ENCODE results near the gene ZFC3H1. TPM values are rescaled to one million over a fixed set of nuclear protein-coding genes. Genes with fewer than 3 reads are reported as not detected.
A peak's percentile ranks its signal among the peaks of the same experiment; 100 is the strongest.

The ZFC3H1 gene
- total and polyA plus RNA-seq, 2 of the 13 experiments (the other 11 are each of a cell fraction or from before 2014, with no cell fraction given), result 17.1 to 38.3 TPM

DNA sequence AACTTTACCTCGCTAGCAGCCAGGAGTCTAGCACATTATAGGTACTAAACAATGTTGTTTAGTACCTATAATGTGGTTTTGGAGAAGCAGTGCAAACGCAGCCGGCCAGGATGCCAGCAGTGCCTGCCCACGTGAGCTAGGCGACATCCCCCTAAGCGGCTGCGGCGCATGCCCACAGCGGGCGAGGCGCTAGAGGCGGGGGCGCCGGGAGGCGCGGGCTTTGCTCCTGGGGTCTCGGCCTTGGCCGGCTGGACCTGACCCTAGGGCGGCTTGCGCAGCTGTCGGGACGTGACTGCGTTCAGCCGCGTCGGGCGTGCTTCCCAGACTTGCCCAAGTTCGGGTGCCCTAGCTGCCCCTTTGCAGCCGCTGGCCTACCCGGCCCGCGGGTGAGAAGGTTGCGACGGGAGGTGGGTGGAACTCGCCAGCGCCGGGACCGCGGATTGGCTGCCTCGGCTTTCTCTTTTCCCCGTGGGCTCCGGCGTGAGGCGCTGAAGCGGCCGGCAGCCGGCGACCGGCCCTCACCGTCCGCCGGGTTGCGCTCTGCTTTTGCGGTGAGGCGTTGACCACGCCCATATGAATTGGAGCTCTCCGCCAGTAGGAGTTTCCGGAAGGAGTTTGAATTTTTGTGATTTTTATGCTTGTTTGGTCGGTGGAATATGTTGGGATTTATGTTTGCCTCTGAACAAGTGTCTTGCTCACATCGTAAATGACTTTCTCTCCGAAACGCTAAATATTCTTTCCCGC is 22.4 kb upstream of the ZFC3H1 start, which contains the start of gene TMEM19 (continued):
- TF ChIP-seq ZNF879 (CRISPR knock-in tag; IDR thresholded peaks at IDR 0.05) (no peak; the same call in 1 of the 2 replicates), ZNF30 (CRISPR knock-in tag; IDR thresholded peaks at IDR 0.05) (no peak), TRIM24 (CRISPR knock-in tag; IDR thresholded peaks at IDR 0.05) (no peak), RFXAP (CRISPR knock-in tag; IDR thresholded peaks at IDR 0.05; ENCODE audit: borderline replicate concordance) (0 out of 2 replicates have a peak, but pooled peaks have one; percentile 42), ZNF124 (CRISPR knock-in tag; IDR thresholded peaks at IDR 0.05) (peak; percentile 89; the same call in 1 of the 2 replicates), CENPT (CRISPR knock-in tag; IDR thresholded peaks at IDR 0.05; ENCODE audit: low read depth) (no peak), ZSCAN20 (CRISPR knock-in tag; IDR thresholded peaks at IDR 0.05; ENCODE audit: borderline replicate concordance) (no peak; the same call in 1 of the 2 replicates), DNMT1 (CRISPR knock-in tag; IDR thresholded peaks at IDR 0.05) (peak; percentile 81; the same call in 1 of the 2 replicates), ZFP36 (IDR thresholded peaks at IDR 0.05; ENCODE audit: borderline replicate concordance, low read depth, low read length, partially characterized antibody) (no peak), SMAD3 (CRISPR knock-in tag; IDR thresholded peaks at IDR 0.05) (peak; percentile 52), ZNF878 (CRISPR knock-in tag; IDR thresholded peaks at IDR 0.05) (peak; percentile 88; the same call in 1 of the 2 replicates), ZNF737 (CRISPR knock-in tag; IDR thresholded peaks at IDR 0.05; ENCODE audit: borderline replicate concordance) (no peak), HNRNPH1 (optimal IDR thresholded peaks at IDR 0.05; ENCODE audit: low read depth, low read length) (no peak), ZNF598 (CRISPR knock-in tag; IDR thresholded peaks at IDR 0.05; ENCODE audit: borderline replicate concordance) (peak; percentile 83; the same call in 1 of the 2 replicates), FOXO4 (CRISPR knock-in tag; conservative IDR thresholded peaks at IDR 0.05) (no peak)
- TF ChIP-seq, protein P1, sequence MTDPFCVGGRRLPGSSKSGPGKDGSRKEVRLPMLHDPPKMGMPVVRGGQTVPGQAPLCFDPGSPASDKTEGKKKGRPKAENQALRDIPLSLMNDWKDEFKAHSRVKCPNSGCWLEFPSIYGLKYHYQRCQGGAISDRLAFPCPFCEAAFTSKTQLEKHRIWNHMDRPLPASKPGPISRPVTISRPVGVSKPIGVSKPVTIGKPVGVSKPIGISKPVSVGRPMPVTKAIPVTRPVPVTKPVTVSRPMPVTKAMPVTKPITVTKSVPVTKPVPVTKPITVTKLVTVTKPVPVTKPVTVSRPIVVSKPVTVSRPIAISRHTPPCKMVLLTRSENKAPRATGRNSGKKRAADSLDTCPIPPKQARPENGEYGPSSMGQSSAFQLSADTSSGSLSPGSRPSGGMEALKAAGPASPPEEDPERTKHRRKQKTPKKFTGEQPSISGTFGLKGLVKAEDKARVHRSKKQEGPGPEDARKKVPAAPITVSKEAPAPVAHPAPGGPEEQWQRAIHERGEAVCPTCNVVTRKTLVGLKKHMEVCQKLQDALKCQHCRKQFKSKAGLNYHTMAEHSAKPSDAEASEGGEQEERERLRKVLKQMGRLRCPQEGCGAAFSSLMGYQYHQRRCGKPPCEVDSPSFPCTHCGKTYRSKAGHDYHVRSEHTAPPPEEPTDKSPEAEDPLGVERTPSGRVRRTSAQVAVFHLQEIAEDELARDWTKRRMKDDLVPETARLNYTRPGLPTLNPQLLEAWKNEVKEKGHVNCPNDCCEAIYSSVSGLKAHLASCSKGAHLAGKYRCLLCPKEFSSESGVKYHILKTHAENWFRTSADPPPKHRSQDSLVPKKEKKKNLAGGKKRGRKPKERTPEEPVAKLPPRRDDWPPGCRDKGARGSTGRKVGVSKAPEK (CRISPR knock-in tag; IDR thresholded peaks at IDR 0.05; ENCODE audit: borderline replicate concordance), result no peak
- TF ChIP-seq, protein P2, sequence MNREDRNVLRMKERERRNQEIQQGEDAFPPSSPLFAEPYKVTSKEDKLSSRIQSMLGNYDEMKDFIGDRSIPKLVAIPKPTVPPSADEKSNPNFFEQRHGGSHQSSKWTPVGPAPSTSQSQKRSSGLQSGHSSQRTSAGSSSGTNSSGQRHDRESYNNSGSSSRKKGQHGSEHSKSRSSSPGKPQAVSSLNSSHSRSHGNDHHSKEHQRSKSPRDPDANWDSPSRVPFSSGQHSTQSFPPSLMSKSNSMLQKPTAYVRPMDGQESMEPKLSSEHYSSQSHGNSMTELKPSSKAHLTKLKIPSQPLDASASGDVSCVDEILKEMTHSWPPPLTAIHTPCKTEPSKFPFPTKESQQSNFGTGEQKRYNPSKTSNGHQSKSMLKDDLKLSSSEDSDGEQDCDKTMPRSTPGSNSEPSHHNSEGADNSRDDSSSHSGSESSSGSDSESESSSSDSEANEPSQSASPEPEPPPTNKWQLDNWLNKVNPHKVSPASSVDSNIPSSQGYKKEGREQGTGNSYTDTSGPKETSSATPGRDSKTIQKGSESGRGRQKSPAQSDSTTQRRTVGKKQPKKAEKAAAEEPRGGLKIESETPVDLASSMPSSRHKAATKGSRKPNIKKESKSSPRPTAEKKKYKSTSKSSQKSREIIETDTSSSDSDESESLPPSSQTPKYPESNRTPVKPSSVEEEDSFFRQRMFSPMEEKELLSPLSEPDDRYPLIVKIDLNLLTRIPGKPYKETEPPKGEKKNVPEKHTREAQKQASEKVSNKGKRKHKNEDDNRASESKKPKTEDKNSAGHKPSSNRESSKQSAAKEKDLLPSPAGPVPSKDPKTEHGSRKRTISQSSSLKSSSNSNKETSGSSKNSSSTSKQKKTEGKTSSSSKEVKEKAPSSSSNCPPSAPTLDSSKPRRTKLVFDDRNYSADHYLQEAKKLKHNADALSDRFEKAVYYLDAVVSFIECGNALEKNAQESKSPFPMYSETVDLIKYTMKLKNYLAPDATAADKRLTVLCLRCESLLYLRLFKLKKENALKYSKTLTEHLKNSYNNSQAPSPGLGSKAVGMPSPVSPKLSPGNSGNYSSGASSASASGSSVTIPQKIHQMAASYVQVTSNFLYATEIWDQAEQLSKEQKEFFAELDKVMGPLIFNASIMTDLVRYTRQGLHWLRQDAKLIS (CRISPR knock-in tag; IDR thresholded peaks at IDR 0.05), result no peak
- TF ChIP-seq, protein P3, sequence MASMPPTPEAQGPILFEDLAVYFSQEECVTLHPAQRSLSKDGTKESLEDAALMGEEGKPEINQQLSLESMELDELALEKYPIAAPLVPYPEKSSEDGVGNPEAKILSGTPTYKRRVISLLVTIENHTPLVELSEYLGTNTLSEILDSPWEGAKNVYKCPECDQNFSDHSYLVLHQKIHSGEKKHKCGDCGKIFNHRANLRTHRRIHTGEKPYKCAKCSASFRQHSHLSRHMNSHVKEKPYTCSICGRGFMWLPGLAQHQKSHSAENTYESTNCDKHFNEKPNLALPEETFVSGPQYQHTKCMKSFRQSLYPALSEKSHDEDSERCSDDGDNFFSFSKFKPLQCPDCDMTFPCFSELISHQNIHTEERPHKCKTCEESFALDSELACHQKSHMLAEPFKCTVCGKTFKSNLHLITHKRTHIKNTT (CRISPR knock-in tag; IDR thresholded peaks at IDR 0.05), result no peak
- TF ChIP-seq, protein P4, sequence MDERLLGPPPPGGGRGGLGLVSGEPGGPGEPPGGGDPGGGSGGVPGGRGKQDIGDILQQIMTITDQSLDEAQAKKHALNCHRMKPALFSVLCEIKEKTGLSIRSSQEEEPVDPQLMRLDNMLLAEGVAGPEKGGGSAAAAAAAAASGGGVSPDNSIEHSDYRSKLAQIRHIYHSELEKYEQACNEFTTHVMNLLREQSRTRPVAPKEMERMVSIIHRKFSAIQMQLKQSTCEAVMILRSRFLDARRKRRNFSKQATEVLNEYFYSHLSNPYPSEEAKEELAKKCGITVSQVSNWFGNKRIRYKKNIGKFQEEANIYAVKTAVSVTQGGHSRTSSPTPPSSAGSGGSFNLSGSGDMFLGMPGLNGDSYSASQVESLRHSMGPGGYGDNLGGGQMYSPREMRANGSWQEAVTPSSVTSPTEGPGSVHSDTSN (CRISPR knock-in tag; IDR thresholded peaks at IDR 0.05), result no peak

Data from HepG2 (cell line).